ENCODE results near the gene ALG10.

- no peak for TF ChIP-seq CTCF (IDR thresholded peaks at IDR 0.05; ENCODE audit: borderline replicate concordance, extremely low read depth, low read length, poor library complexity, severe bottlenecking)
- no peak for TF ChIP-seq EZH2 (IDR thresholded peaks at IDR 0.05; ENCODE audit: borderline replicate concordance, low read depth, low read length, severe bottlenecking)
Measured at GRCh38 chr12:34054938-34055337, 32.6 kb downstream of the ALG10 start.
